Loucy (cell line): Measurements from ENCODE around the gene RGR.
"Not testable (repeated sequence)": the region's sequence is repeated elsewhere in the genome, so short reads cannot be mapped to it uniquely, and the experiment has no call there.

ENCODE experiments used
- H2AFZ ChIP-seq: fragments of 200-600 bp; sonication (generic); 2 replicates; pipeline ENCODE4 v1.6.0; 2016; ENCODE audit warnings: antibody characterized with exemption, mild to moderate bottlenecking, low read length, moderate library complexity
- H3F3A ChIP-seq: fragments of 200-600 bp; 2 replicates; pipeline ENCODE4 v1.6.0; 2016; ENCODE audit warnings: antibody characterized with exemption, low read depth, mild to moderate bottlenecking
- H3K27me3 ChIP-seq: fragments of 200-600 bp; sonication (generic); 2 replicates; pipeline ENCODE4 v1.6.1; 2014; ENCODE audit warnings: low read length, mild to moderate bottlenecking; ENCODE audit not compliant: insufficient read depth, poor library complexity, severe bottlenecking
- H3K36me3 ChIP-seq: fragments of 200-600 bp; sonication (generic); 2 replicates; pipeline ENCODE4 v1.6.1; 2016; ENCODE audit warnings: low read length; ENCODE audit not compliant: insufficient read depth
- H3K4me1 ChIP-seq: fragments of 200-600 bp; sonication (generic); 2 replicates; pipeline ENCODE4 v1.5.1; 2014; ENCODE audit warnings: low read length, mild to moderate bottlenecking; ENCODE audit not compliant: insufficient read depth, poor library complexity, severe bottlenecking
- H3K4me2 ChIP-seq: fragments of 200-600 bp; sonication (generic); 2 replicates; pipeline ENCODE4 v1.6.0; 2014; ENCODE audit warnings: antibody characterized with exemption, low read length, low read depth, mild to moderate bottlenecking; ENCODE audit not compliant: poor library complexity, severe bottlenecking
- H3K4me3 ChIP-seq: fragments of 200-600 bp; sonication (generic); 2 replicates; pipeline ENCODE4 v1.5.1; 2014; ENCODE audit warnings: low read length, mild to moderate bottlenecking, mixed read lengths; ENCODE audit not compliant: poor library complexity, severe bottlenecking
- H3K79me2 ChIP-seq: fragments of 200-600 bp; sonication (generic); 2 replicates; pipeline ENCODE4 v1.6.1; 2014; ENCODE audit warnings: low read length; ENCODE audit not compliant: insufficient read depth
- H3K9ac ChIP-seq: fragments of 200-600 bp; sonication (generic); 2 replicates; pipeline ENCODE4 v1.6.0; 2014; ENCODE audit warnings: mild to moderate bottlenecking, low read depth, low read length, moderate library complexity; ENCODE audit not compliant: poor library complexity, severe bottlenecking
- H3K9me2 ChIP-seq: fragments of 200-600 bp; sonication (generic); replicated peaks from 2 replicates; pipeline ENCODE4 v1.6.1; 2016; ENCODE audit warnings: low read depth, low read length, mixed read lengths
- H3K9me3 ChIP-seq: fragments of 200-600 bp; sonication (generic); 2 replicates; pipeline ENCODE4 v1.6.1; 2014; ENCODE audit warnings: mild to moderate bottlenecking, antibody characterized with exemption, low read length, low read depth; ENCODE audit not compliant: insufficient read depth
- H4K20me1 ChIP-seq: fragments of 200-600 bp; sonication (generic); 2 replicates; pipeline ENCODE4 v1.6.0; 2014; ENCODE audit warnings: antibody characterized with exemption, low read length, mild to moderate bottlenecking; ENCODE audit not compliant: insufficient read depth, poor library complexity, severe bottlenecking
- CTCF ChIP-seq: fragments of 200-600 bp; sonication (generic); conservative IDR thresholded peaks from 2 replicates; pipeline ENCODE4 v1.5.1; 2014; ENCODE audit warnings: mild to moderate bottlenecking, antibody characterized with exemption, low read length
- EZH2phosphoT487 ChIP-seq: fragments of 200-600 bp; IDR thresholded peaks from 2 replicates; pipeline ENCODE4 v1.6.1; 2018; ENCODE audit warnings: antibody characterized with exemption, mild to moderate bottlenecking, moderate library complexity, borderline replicate concordance

Gene RGR

GRCh38 chr10:84269162-84269561 lies 24.3 kb downstream of the RGR start:
- Histone ChIP-seq H2AFZ (no peak overlapping the region), H3K4me3 (no peak overlapping the region), H3K79me2 (no peaks in the 10 kb centered on the region), H4K20me1 (no peaks in the 10 kb centered on the region), H3K9me2 (no peaks in the 10 kb centered on the region), H3K4me1 (no peaks in the 10 kb centered on the region), H3K4me2 (no peak overlapping the region), H3F3A (no peaks in the 10 kb centered on the region), H3K9ac (no peak overlapping the region), H3K27me3 (no peaks in the 10 kb centered on the region), H3K9me3 (no peaks in the 10 kb centered on the region), H3K36me3 (no peaks in the 10 kb centered on the region)
- TF ChIP-seq CTCF (no peak), EZH2phosphoT487 (no peak)

- Histone ChIP-seq H3K27me3 (no peaks in the 10 kb centered on the region), H3K79me2 (no peaks in the 10 kb centered on the region), H3K9me3 (no peaks in the 10 kb centered on the region), H3K4me1 (no peaks in the 10 kb centered on the region), H3K9me2 (no peaks in the 10 kb centered on the region), H2AFZ (no peak overlapping the region), H4K20me1 (no peaks in the 10 kb centered on the region), H3F3A (no peaks in the 10 kb centered on the region), H3K36me3 (no peaks in the 10 kb centered on the region), H3K4me3 (no peak overlapping the region), H3K4me2 (no peak overlapping the region), H3K9ac (no peak overlapping the region)
- no peak for TF ChIP-seq EZH2phosphoT487
- TF ChIP-seq CTCF = no peak
Observed at GRCh38 chr10:84269773-84270172, 24.9 kb downstream of the RGR start.

- Histone ChIP-seq H3K9me2 (no peaks in the 10 kb centered on the region), H3K36me3 (no peaks in the 10 kb centered on the region), H3K4me2 (no peak overlapping the region), H2AFZ (no peak overlapping the region), H3K4me1 (no peaks in the 10 kb centered on the region), H3K9ac (no peak overlapping the region), H3K27me3 (no peaks in the 10 kb centered on the region), H4K20me1 (no peaks in the 10 kb centered on the region), H3K79me2 (no peaks in the 10 kb centered on the region), H3K4me3 (no peak overlapping the region), H3K9me3 (no peaks in the 10 kb centered on the region), H3F3A (no peaks in the 10 kb centered on the region)
- TF ChIP-seq CTCF = no peak
- TF ChIP-seq EZH2phosphoT487 = no peak
Observed at GRCh38 chr10:84270708-84271107, 25.9 kb downstream of the RGR start.

GRCh38 chr10:84279876-84280475 lies 35.1 kb downstream of the RGR start:
- H3K9me2 ChIP-seq, H3K9me3 ChIP-seq, H4K20me1 ChIP-seq, H3K4me2 ChIP-seq, H3K36me3 ChIP-seq, H3F3A ChIP-seq, H3K27me3 ChIP-seq, H2AFZ ChIP-seq, H3K9ac ChIP-seq, H3K4me1 ChIP-seq, H3K4me3 ChIP-seq, H3K79me2 ChIP-seq: not testable (repeated sequence)
